B cell (primary cell): ENCODE results near the gene RBM20. TPM values are rescaled to one million over a fixed set of nuclear protein-coding genes. Genes with fewer than 3 reads are reported as not detected.

ENCODE experiments used
- ATAC-seq: fragments of 200-7000 bp; cut with Tn5 transposase; one replicate; pipeline ENCODE4 v1.10.0; 2021; ENCODE audit warnings: low read depth, mild to moderate bottlenecking, moderate number of reproducible peaks, moderate library complexity
- CTCF ChIA-PET: fragments of 350-600 bp; sonication (Branson Sonifier 250); formaldehyde crosslinking; loops from one replicate; lab custom pipeline; 2021; ENCODE audit warnings: antibody characterized with exemption, inconsistent platforms; lab: Charles Lee
- POLR2A ChIA-PET: fragments of 350-600 bp; sonication (Branson Sonifier 250); formaldehyde crosslinking; loops from one replicate; lab custom pipeline; 2021; ENCODE audit warnings: antibody characterized with exemption; lab: Charles Lee
- DNase-seq: peaks from one replicate; pipeline ENCODE4 v3.0.0; 2013
- H2AFZ ChIP-seq: 2 replicates; pipeline ENCODE4 v1.6.1; 2012; ENCODE audit warnings: mild to moderate bottlenecking, low read depth, low read length; ENCODE audit not compliant: insufficient read depth, poor library complexity, severe bottlenecking
- H3K27ac ChIP-seq, 2 donors: 1 replicate in 1 of 2; 2 replicates in 1 of 2; pipeline ENCODE4 v1.5.1; 2012 to 2013; ENCODE audit warnings: low read length in 2 of 2, mild to moderate bottlenecking in 2 of 2, moderate library complexity in 1 of 2
- H3K27me3 ChIP-seq, 4 experiments: fragments of 200-600 bp in 1 of 4; sonication (generic) in 1 of 4; replicated peaks in 1 of 4; 1 replicate in 2 of 4; 2 replicates in 2 of 4; pipeline versions ENCODE4 v1.6.1 to v1.7.0; 2013 to 2016; ENCODE audit warnings: low read length in 3 of 4, mild to moderate bottlenecking in 2 of 4, mixed read lengths in 1 of 4, moderate library complexity in 1 of 4; ENCODE audit not compliant: insufficient read depth in 4 of 4, control insufficient read depth in 3 of 4; ENCODE audit errors: control extremely low read depth in 1 of 4
- H3K36me3 ChIP-seq, 2 experiments: replicated peaks in 1 of 2; 1 replicate in 1 of 2; 2 replicates in 1 of 2; pipeline versions ENCODE4 v1.6.1 to v1.7.1; 2013; ENCODE audit warnings: low read length in 1 of 2; ENCODE audit not compliant: insufficient read depth in 2 of 2, control insufficient read depth in 1 of 2; ENCODE audit errors: control extremely low read depth in 1 of 2, extremely low read depth in 1 of 2
- H3K4me1 ChIP-seq, 2 donors: fragments of 200-600 bp in 1 of 2; sonication (generic) in 1 of 2; 1 replicate in 1 of 2; 2 replicates in 1 of 2; pipeline versions ENCODE4 v1.5.1 to v1.6.1; 2013 to 2017; ENCODE audit warnings: low read length in 2 of 2; ENCODE audit not compliant: control insufficient read depth in 2 of 2, insufficient read depth in 2 of 2
- H3K4me2 ChIP-seq: replicated peaks from 2 replicates; pipeline ENCODE3; 2012; ENCODE audit warnings: mild to moderate bottlenecking, low read depth, low read length; ENCODE audit not compliant: poor library complexity, severe bottlenecking
- H3K4me3 ChIP-seq, 5 experiments: fragments of 200-600 bp in 1 of 5; sonication (generic) in 1 of 5; 1 replicate in 3 of 5; 2 replicates in 2 of 5; pipeline versions ENCODE4 v1.5.1 to v1.7.0; 2011 to 2016; ENCODE audit warnings: low read length in 4 of 5, mild to moderate bottlenecking in 4 of 5, low read depth in 2 of 5, control low read depth in 1 of 5, moderate library complexity in 1 of 5; ENCODE audit not compliant: insufficient read depth in 1 of 5; ENCODE audit errors: control extremely low read depth in 1 of 5, extremely low read depth in 1 of 5
- H3K79me2 ChIP-seq: fragments of 200-600 bp; sonication (generic); one replicate; pipeline ENCODE4 v1.6.0; 2016; ENCODE audit warnings: low read length; ENCODE audit not compliant: control insufficient read depth, insufficient read depth
- H3K9ac ChIP-seq: fragments of 200-600 bp; sonication (generic); 2 replicates; pipeline ENCODE4 v1.6.1; 2017; ENCODE audit warnings: mild to moderate bottlenecking, low read length, moderate library complexity
- H3K9me3 ChIP-seq, 3 donors: one replicate each; pipeline versions ENCODE4 v1.6.1 to v1.7.1; 2013; ENCODE audit warnings: low read length in 2 of 3; ENCODE audit not compliant: control insufficient read depth in 2 of 3, insufficient read depth in 1 of 3; ENCODE audit errors: control extremely low read depth in 1 of 3
- H4K20me1 ChIP-seq: 2 replicates; pipeline ENCODE4 v1.6.0; 2012; ENCODE audit warnings: mild to moderate bottlenecking, low read length; ENCODE audit not compliant: insufficient read depth, control insufficient read depth, poor library complexity, severe bottlenecking
- H3K27ac Mint-ChIP-seq: one replicate; pipeline ENCODE4 v1.8.0; 2021; ENCODE audit warnings: mixed read lengths
- H3K27me3 Mint-ChIP-seq: one replicate; pipeline ENCODE4 v1.8.0; 2021; ENCODE audit warnings: mixed read lengths
- H3K4me1 Mint-ChIP-seq: one replicate; pipeline ENCODE4 v1.8.0; 2021; ENCODE audit warnings: mixed read lengths
- H3K4me3 Mint-ChIP-seq: one replicate; pipeline ENCODE4 v1.8.0; 2021; ENCODE audit warnings: mixed read lengths
- H3K9me3 Mint-ChIP-seq: one replicate; pipeline ENCODE4 v1.8.0; 2022; ENCODE audit warnings: mixed read lengths; ENCODE audit not compliant: insufficient read depth
- CTCF ChIP-seq: fragments of 200-600 bp; IDR thresholded peaks from one replicate; pipeline ENCODE4 v1.8.0; 2022; ENCODE audit warnings: antibody characterized with exemption, mild to moderate bottlenecking
- EZH2 ChIP-seq: IDR thresholded peaks from 2 replicates; pipeline ENCODE4 v1.6.1; 2012; ENCODE audit warnings: borderline replicate concordance, low read depth, mild to moderate bottlenecking, moderate library complexity, low read length; ENCODE audit not compliant: insufficient read depth, poor library complexity, severe bottlenecking
- WGBS: methylation state at CpG from one replicate; pipeline ENCODE4 v1.1.5; 2013; ENCODE audit warnings: missing lambda C conversion rate; ENCODE audit not compliant: insufficient coverage; 5-methylcytosine and 5-hydroxymethylcytosine counted together
- intact Hi-C: fragments of 100-400 bp; cut with micrococcal nuclease; formaldehyde crosslinking; loops from one replicate; pipeline ENCODE4 v1.10.0; 2022
- polyA plus RNA-seq: library from polyadenylated mRNA; depleted of rRNA; stranded (reverse); fragments of >200 nt; gene quantifications from 2 replicates; pipeline ENCODE4 v1.2.3, GENCODE V29; 2012
- total RNA-seq, 2 donors: library from RNA; stranded (reverse); fragments of 120-200 nt in 1 of 2; gene quantifications; 1 replicate in 1 of 2; 2 replicates in 1 of 2; pipeline versions ENCODE4 v1.2.3 to v1.2.4, GENCODE V29; 2013 to 2022

Gene RBM20
- total and polyA plus RNA-seq, 2 donors (not counting 1 experiment from before 2014, with no cell fraction given) = not detected

GRCh38 chr10:110859973-110860376, 215.8 kb downstream of the RBM20 start:
- H2AFZ ChIP-seq = no peak overlapping the region
- H3K4me1 ChIP-seq = peaks cover 77 to 80% of the 10 kb centered on the region in 2 donors
- CTCF ChIA-PET = interaction anchor here (0.8 to 2.5 kb wide), 6 partner anchors 11 to 56 kb away, joined by 3 to 11 read pairs (median 6); partner anchors contain the start of gene PDCD4
- Mint-ChIP-seq H3K4me3 (peak overlapping the region; percentile 73), H3K9me3 (no peaks in the 10 kb centered on the region), H3K4me1 (peaks cover 76% of the 10 kb centered on the region), H3K27ac (peak overlapping the region; percentile 93), H3K27me3 (no peaks in the 10 kb centered on the region)
- DNase-seq (peak; percentile 52), ATAC-seq (no peak)
- peaks cover 27% of the 10 kb centered on the region for H3K79me2 ChIP-seq
- POLR2A ChIA-PET = interaction anchor here (0.6 to 2.0 kb wide), 5 partner anchors 11 to 59 kb away, joined by 4 to 7 read pairs (median 6); partner anchors contain the start of genes BBIP1 and SHOC2
- WGBS = 0% methylated on average over 1 of the region's 1 CpG
- no peaks in the 10 kb centered on the region for H3K27me3 ChIP-seq
- peak overlapping the region; percentile 75 to 94 for H3K27ac ChIP-seq
- peak overlapping the region in 1 of 5 experiments; percentile 12 for H3K4me3 ChIP-seq
- TF ChIP-seq CTCF (no peak), EZH2 (no peak)
- no peak overlapping the region for H3K9ac ChIP-seq
- intact Hi-C loops = loop anchor here (1.0 to 10.0 kb wide), 3 partner anchors 18 to 635 kb away; no protein-coding TSS in a partner anchor
- peak overlapping the region; percentile 64 for H3K4me2 ChIP-seq
- H3K9me3 ChIP-seq = no peaks in the 10 kb centered on the region
- no peaks in the 10 kb centered on the region for H3K36me3 ChIP-seq
- no peaks in the 10 kb centered on the region for H4K20me1 ChIP-seq

GRCh38 chr10:110860576-110861241, 216.6 kb downstream of the RBM20 start:
- ChIA-PET POLR2A (interaction anchor here (0.6 to 2.0 kb wide), 5 partner anchors 11 to 58 kb away, joined by 4 to 7 read pairs (median 6); partner anchors contain the start of genes BBIP1 and SHOC2), CTCF (interaction anchor here (0.7 to 2.5 kb wide), 6 partner anchors 15 to 58 kb away, joined by 3 to 11 read pairs (median 4); no protein-coding TSS in a partner anchor)
- peak; percentile 69 for DNase-seq
- Histone ChIP-seq H3K9ac (peak overlapping the region; percentile 40), H3K27me3 (no peaks in the 10 kb centered on the region), H3K9me3 (no peaks in the 10 kb centered on the region), H2AFZ (peak overlapping the region; percentile 37), H4K20me1 (no peaks in the 10 kb centered on the region), H3K4me1 (peaks cover 84 to 87% of the 10 kb centered on the region in 2 donors), H3K27ac (peak overlapping the region; percentile 75 to 94), H3K79me2 (peaks cover 27% of the 10 kb centered on the region), H3K4me3 (peak overlapping the region in 1 of 5 experiments; percentile 50), H3K4me2 (peak overlapping the region; percentile 64), H3K36me3 (no peaks in the 10 kb centered on the region)
- Mint-ChIP-seq H3K9me3 (no peaks in the 10 kb centered on the region), H3K27me3 (no peaks in the 10 kb centered on the region), H3K4me3 (peak overlapping the region; percentile 70), H3K4me1 (peaks cover 83% of the 10 kb centered on the region), H3K27ac (peak overlapping the region; percentile 93)
- intact Hi-C loops = loop anchor here (1.0 to 10.0 kb wide), 3 partner anchors 18 to 636 kb away; no protein-coding TSS in a partner anchor
- ATAC-seq = peak; percentile 38
- 58% methylated on average over 6 of the region's 7 CpGs for WGBS
- TF ChIP-seq CTCF (no peak), EZH2 (no peak)
